DND-41 (cell line): ENCODE measurements around the gene YBX3.

Experiments used
- EZH2 ChIP-seq: IDR thresholded peaks from 3 replicates; pipeline ENCODE4 v1.6.1; 2012; ENCODE audit warnings: borderline replicate concordance, low read depth, mild to moderate bottlenecking, moderate library complexity, low read length, inconsistent platforms; ENCODE audit not compliant: severe bottlenecking
- TF ChIP-seq, protein P1 (sequence below): IDR thresholded peaks from 2 replicates; pipeline ENCODE4 v1.5.1; 2012; ENCODE audit warnings: borderline replicate concordance, low read length, moderate library complexity, mild to moderate bottlenecking; ENCODE audit not compliant: poor library complexity, severe bottlenecking; ENCODE audit errors: extremely low read depth

DNA sequence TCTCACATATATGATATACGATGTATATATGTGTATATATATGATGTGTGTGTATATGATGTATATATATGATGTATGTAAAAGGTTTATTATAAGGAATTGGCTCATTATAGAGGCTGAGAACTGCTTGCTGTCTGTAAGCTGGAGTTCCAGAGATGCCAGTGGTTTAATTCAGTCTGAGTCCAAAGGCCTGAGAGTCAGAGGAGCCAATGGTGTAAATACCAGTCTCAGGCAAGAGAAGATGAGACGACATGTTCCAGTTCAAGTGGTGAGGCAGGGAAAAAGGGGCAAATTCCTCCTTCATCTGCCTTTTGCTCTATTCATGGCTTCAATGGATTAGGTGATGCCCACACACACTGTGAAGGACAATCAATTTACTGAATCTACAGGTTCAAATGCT is 32.2 kb downstream of the YBX3 start:
- TF ChIP-seq, protein P1, sequence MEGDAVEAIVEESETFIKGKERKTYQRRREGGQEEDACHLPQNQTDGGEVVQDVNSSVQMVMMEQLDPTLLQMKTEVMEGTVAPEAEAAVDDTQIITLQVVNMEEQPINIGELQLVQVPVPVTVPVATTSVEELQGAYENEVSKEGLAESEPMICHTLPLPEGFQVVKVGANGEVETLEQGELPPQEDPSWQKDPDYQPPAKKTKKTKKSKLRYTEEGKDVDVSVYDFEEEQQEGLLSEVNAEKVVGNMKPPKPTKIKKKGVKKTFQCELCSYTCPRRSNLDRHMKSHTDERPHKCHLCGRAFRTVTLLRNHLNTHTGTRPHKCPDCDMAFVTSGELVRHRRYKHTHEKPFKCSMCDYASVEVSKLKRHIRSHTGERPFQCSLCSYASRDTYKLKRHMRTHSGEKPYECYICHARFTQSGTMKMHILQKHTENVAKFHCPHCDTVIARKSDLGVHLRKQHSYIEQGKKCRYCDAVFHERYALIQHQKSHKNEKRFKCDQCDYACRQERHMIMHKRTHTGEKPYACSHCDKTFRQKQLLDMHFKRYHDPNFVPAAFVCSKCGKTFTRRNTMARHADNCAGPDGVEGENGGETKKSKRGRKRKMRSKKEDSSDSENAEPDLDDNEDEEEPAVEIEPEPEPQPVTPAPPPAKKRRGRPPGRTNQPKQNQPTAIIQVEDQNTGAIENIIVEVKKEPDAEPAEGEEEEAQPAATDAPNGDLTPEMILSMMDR = no peak
- no peak for TF ChIP-seq EZH2
